HUES6 (cell line): ENCODE measurements around the gene POLE.

Experiments
- H3K27ac ChIP-seq: 2 replicates; pipeline ENCODE4 v1.7.0; 2013; ENCODE audit warnings: low read depth, mild to moderate bottlenecking, low read length, inconsistent platforms
- H3K27me3 ChIP-seq: 2 replicates; pipeline ENCODE4 v1.6.1; 2013; ENCODE audit warnings: low read length; ENCODE audit not compliant: control insufficient read depth, insufficient read depth
- H3K36me3 ChIP-seq: 2 replicates; pipeline ENCODE4 v1.6.1; 2013; ENCODE audit warnings: low read length; ENCODE audit not compliant: control insufficient read depth, insufficient read depth
- H3K4me1 ChIP-seq: 2 replicates; pipeline ENCODE4 v1.6.1; 2013; ENCODE audit warnings: low read length; ENCODE audit not compliant: control insufficient read depth, insufficient read depth
- H3K4me3 ChIP-seq: 2 replicates; pipeline ENCODE4 v1.5.1; 2013; ENCODE audit warnings: low read depth, low read length
- H3K9ac ChIP-seq: one replicate; pipeline ENCODE4 v1.6.1; 2013; ENCODE audit warnings: mild to moderate bottlenecking, low read length
- H3K9me3 ChIP-seq: 2 replicates; pipeline ENCODE4 v1.6.1; 2013; ENCODE audit warnings: low read depth, low read length; ENCODE audit not compliant: control insufficient read depth, insufficient read depth

Gene POLE

DNA sequence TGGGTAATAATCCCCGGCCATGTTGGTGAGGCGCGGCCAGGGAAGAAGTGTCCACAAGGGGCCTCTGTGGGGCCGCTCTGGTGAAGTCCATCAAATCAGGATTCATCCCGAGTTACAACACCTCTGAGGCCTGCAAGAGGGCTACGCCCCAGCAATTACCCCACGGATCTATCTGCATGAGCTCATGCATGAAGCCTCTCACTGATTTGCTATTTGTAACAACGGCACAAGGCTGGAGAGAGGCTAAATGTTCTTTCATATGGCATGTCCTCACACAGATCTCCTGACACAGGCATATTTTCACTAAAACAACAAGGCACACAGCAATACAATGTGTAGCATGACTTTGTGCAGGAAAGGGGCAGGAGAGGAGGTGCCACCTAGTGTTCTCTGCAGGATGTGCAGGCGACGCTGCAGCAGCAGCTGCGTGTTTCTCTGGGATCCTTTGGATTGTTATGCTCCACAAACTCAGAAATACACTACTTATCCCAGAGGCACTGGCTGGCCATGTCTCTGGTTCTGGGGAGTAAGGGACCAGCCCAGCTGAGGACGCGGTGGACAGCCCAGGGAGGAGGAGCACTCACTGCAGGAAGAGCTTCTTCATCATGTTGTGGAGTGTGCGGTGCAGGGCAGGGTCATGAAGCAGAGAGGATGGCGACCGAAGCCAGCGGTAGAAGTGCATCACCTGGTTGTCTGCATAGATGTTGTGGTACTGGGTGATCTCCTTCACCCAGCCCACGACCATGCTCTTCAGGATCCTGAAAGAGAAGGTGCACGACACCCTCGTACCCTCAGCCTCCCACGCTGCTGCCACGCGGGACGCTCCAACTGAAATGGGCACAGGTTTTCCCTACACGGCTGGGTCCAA lies 48.4 kb downstream of the POLE start:
- H3K36me3 ChIP-seq: peaks cover 97% of the 10 kb centered on the region

DNA sequence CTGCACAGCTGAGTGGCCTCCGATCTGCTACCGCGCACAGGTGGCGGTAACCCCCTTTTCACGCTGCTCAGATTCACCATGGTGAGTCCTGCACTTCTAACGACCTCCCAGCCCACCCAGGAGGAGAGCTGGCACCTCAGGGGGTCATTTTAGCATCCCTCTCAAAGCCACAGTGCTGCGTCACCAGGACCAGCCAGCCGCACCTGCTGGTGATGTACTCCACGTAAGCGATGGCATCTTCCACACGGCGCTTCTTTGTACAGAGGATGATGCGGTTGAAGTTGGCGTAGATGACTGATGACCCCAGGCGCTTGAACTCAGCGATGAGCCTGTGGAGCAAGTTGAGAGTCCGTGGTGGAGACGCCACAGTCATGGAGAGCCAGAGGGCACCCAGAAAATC lies 49.3 kb downstream of the POLE start:
- Histone ChIP-seq H3K4me1 (no peaks in the 10 kb centered on the region), H3K36me3 (peaks cover 96% of the 10 kb centered on the region), H3K4me3 (no peak overlapping the region), H3K27ac (no peak overlapping the region), H3K9ac (no peak overlapping the region), H3K9me3 (no peaks in the 10 kb centered on the region), H3K27me3 (no peaks in the 10 kb centered on the region)

More for the DNA sequence above, 48.4 kb downstream of the POLE start:
- Histone ChIP-seq H3K4me1 (no peaks in the 10 kb centered on the region), H3K9ac (no peak overlapping the region), H3K27ac (no peak overlapping the region), H3K9me3 (no peaks in the 10 kb centered on the region), H3K4me3 (no peak overlapping the region), H3K27me3 (no peaks in the 10 kb centered on the region)

DNA sequence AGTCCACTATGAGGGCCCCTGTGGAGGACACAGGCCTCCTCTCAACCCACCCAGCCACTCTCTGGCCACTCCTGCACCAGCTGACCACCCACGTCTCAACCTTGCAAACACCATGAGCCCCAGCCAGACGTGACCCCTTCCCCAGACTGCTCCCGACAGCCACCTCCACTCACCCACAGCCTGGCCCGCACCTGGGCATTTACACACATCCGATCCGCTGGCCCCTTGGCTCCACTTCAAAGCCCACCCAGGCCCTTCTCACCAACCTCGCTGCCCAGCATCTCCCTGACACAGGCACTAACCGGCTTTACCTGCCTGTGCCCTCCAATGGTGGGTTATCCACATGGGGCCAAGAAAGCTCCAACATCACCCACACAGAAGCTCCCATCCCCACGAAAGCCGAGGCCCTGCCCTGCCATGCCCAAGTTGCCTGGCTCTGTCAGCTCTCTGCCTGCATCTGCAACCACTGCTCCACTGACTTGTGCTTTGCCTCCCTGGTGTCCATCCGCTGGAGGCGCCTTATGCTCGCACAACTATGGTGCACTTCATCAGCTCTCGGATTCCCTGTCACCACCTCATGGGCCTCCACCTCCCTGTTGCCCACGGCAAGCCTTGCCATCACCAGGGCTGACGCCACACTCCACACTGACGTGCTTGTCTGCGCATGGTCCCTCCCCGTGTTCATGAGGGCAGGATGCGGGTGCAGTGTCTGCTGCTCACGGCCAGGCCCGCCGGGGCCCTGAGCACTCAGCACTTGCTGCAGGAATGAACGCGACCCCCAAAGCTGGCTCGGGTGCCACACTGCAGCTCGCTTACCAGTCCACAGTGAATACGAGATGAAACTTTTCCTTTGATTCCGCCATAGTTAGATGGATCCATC lies 51.8 kb downstream of the POLE start:
- H3K9ac ChIP-seq: no peak overlapping the region
- no peaks in the 10 kb centered on the region for H3K27me3 ChIP-seq
- H3K4me3 ChIP-seq: no peak overlapping the region
- no peaks in the 10 kb centered on the region for H3K4me1 ChIP-seq
- no peak overlapping the region for H3K27ac ChIP-seq
- no peaks in the 10 kb centered on the region for H3K9me3 ChIP-seq
- H3K36me3 ChIP-seq: peaks cover 96% of the 10 kb centered on the region

DNA sequence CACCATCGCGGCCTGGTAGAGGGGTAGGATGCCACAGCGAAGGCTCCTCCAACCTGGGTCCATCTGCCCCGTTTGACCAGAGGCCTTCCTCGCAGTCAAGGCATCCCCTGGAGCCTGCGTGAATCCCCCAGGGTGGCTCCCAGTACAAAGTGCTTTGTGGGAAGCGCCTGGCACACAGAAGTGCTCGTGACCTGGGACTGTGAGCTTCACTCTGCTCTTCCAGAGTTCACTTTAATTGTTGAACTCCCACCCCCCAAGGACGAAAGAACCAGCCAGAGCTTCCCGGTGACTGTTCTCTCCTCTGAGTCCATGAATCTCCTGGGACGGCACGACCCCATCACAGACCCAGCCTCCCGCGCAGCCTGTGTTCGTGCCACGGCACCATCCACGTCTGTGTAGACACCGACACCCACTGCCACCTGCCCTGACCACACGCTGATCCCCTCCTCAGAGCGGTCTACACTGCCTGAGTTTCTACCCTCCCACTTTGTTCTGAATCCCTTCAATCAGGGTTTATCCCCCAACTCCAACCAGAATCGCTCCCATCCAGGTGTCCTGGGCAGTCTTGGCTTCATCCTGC lies 52.6 kb downstream of the POLE start:
- Histone ChIP-seq H3K4me1 (no peaks in the 10 kb centered on the region), H3K27ac (no peak overlapping the region), H3K36me3 (peaks cover 99% of the 10 kb centered on the region), H3K4me3 (no peak overlapping the region), H3K27me3 (no peaks in the 10 kb centered on the region), H3K9ac (no peak overlapping the region), H3K9me3 (no peaks in the 10 kb centered on the region)

DNA sequence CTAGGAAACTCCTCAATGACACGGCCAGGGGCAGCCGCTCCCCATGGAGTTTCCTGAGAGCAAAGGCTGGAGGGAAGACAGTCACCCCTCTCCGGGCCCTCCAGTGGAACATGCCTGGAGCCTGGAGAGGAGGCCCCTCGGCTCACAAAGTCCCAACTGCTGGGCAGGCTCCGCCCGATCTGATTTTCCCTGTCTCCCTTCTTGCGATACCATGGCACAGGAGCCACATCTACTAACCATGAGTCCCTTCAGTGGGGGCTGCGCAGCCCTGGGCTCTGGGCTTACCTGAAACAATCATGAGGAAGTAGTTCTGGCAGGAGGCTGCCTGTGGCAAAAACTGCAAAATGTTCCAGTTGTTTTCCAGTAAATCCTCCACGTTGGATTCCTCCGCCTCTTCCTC lies 53.2 kb downstream of the POLE start:
- H3K4me3 ChIP-seq: no peak overlapping the region
- H3K27me3 ChIP-seq: no peaks in the 10 kb centered on the region
- peaks cover 99% of the 10 kb centered on the region for H3K36me3 ChIP-seq
- no peaks in the 10 kb centered on the region for H3K4me1 ChIP-seq
- no peak overlapping the region for H3K9ac ChIP-seq
- H3K27ac ChIP-seq: no peak overlapping the region
- H3K9me3 ChIP-seq: no peaks in the 10 kb centered on the region

DNA sequence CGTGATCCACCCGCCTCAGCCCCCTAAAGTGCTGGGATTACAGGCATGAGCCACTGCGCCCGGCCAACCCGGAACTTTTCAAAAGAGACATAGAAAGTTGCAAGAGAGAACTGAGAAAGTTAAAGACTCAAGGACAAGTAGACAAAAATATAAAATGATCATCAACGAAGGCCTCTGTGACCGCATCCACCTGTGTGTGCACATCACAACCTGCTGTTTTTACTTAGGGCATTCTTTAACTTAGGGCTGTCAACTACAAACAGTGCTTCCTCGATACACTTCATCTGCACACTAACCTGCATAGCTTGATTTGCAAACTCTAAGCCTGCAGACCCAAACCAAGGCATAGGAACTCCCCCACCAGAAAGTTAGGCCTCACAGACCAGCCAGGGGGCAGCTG lies 53.7 kb downstream of the POLE start:
- Histone ChIP-seq H3K27me3 (no peaks in the 10 kb centered on the region), H3K27ac (no peak overlapping the region), H3K9me3 (no peaks in the 10 kb centered on the region), H3K9ac (no peak overlapping the region), H3K4me3 (no peak overlapping the region), H3K4me1 (no peaks in the 10 kb centered on the region), H3K36me3 (peaks cover 98% of the 10 kb centered on the region)

DNA sequence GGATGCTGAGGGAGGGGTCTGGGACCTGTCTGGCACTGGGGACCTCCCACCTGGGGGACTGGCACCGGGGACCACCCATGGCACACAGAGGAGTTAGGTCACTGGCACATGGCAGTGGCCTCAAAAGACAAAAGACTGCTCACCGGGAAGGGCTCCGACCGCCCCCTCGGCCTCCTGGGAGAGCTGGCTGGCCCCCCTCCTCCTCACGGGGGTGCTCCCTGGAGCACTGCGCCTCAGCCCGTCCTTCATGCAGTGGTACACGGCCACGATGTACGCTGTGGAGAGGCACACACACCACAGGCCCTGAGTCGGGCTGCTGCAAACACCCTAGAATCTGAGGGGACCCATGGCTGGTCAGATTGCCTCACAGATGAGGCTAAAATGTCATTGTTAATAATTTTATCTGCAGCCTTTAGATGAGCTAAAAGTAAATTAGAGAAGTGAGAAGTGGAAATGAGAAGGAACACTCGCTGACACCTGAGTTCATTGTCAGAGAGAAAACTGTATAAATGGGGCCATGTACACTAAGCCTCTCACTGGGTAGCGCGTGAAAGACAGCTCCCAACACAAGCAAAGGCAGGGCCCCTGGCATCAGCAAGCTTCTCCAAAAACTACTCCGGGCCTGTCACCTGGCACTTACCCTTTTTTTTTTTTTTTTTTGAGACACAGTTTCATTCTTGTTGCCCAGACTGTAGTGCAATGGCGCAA lies 54.5 kb downstream of the POLE start:
- Histone ChIP-seq H3K27me3 (no peaks in the 10 kb centered on the region), H3K36me3 (peaks cover 93% of the 10 kb centered on the region), H3K27ac (no peak overlapping the region), H3K9me3 (no peaks in the 10 kb centered on the region), H3K4me1 (no peaks in the 10 kb centered on the region), H3K4me3 (no peak overlapping the region), H3K9ac (no peak overlapping the region)

DNA sequence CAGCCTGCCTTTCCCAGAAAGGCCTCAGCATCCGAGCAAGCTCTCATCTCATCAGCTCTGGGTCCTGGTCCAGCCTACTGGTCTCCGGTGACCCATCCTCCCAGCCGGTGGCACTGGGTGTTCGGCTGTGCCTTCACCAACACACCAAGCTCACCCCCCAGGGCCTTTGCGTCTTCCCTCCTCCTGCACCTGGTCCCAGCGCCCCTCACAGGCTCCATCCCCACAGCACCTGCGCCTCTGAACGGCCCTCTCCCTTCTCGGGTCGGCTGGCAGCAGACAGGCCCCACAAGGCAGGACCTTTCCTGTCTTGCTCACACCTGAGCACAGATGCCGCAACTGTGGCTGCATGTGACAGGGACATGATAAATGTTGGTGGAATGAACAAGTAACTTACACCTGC lies 55.5 kb downstream of the POLE start:
- H3K4me3 ChIP-seq: no peak overlapping the region
- H3K27ac ChIP-seq: no peak overlapping the region
- no peaks in the 10 kb centered on the region for H3K27me3 ChIP-seq
- H3K9me3 ChIP-seq: no peaks in the 10 kb centered on the region
- no peak overlapping the region for H3K9ac ChIP-seq
- peaks cover 90% of the 10 kb centered on the region for H3K36me3 ChIP-seq
- no peaks in the 10 kb centered on the region for H3K4me1 ChIP-seq

DNA sequence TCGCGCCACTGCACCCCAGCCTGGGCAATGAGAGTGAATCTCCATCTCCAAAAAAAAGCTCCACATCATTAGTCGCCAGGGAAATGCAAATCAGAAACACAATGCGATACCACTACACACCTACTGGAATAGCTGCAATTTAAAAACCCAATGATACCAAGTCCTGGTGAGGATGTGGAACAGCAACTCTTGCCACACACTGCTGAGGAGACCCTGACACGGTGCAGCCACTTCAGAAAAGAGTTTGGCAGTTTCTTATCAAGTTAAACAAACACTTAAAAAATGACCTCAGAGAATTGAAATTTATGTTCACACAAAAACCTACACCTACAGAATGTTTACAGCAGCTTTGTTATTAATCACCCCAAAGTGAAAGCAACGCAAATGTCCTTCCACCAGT lies 56.5 kb downstream of the POLE start:
- Histone ChIP-seq H3K9ac (no peak overlapping the region), H3K27ac (no peak overlapping the region), H3K4me1 (no peaks in the 10 kb centered on the region), H3K4me3 (no peak overlapping the region), H3K9me3 (no peaks in the 10 kb centered on the region), H3K36me3 (peaks cover 91% of the 10 kb centered on the region), H3K27me3 (no peaks in the 10 kb centered on the region)

DNA sequence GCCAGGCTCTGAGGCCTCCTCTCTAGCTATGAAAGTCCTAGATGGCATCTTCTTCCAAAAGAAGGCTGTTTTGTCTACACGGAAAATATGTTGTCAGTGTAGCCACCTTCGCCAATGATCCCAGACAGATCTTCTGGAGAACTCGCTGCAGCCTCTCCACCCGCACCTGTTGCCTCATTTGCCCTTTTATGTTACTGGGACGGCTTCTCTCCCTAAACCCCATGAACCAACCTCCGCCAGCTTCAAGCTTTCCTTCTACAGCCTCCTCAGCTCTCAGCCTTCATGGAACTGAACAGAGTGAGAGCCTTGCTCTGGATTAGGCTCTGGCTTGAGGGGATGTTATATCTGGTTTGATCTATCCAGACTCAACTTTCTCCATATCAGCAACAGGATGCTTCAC lies 57.8 kb downstream of the POLE start:
- H3K36me3 ChIP-seq: peaks cover 91% of the 10 kb centered on the region
- no peaks in the 10 kb centered on the region for H3K27me3 ChIP-seq
- H3K4me1 ChIP-seq: no peaks in the 10 kb centered on the region
- no peak overlapping the region for H3K4me3 ChIP-seq
- H3K9ac ChIP-seq: no peak overlapping the region
- H3K27ac ChIP-seq: no peak overlapping the region
- no peaks in the 10 kb centered on the region for H3K9me3 ChIP-seq
